Measurements from ENCODE around the gene CTNNA2. TPM values are rescaled to one million over a fixed set of nuclear protein-coding genes. Genes with fewer than 3 reads are reported as not detected.

CTNNA2 gene
- total and polyA plus RNA-seq, 2 of the 8 experiments (the other 6 are each of a cell fraction or from before 2014, with no cell fraction given) = 3.9 to 9.0 TPM

GRCh38 chr2:80407377-80407776, 894.5 kb downstream of the CTNNA2 start:
- no peaks in the 10 kb centered on the region for H3K36me3 ChIP-seq (ENCODE audit: control insufficient read depth in 2 of 4, insufficient read depth in 4 of 4, low read length in 3 of 4)
- H3K79me2 ChIP-seq (ENCODE audit: control insufficient read depth in 1 of 2, insufficient read depth in 2 of 2, low read length in 2 of 2) = no peaks in the 10 kb centered on the region
- H3K9ac ChIP-seq (replicated peaks in 1 of 4; ENCODE audit: extremely low read depth in 1 of 4, low read depth in 3 of 4, low read length in 3 of 4) = no peak overlapping the region
- no peak overlapping the region for H2BK12ac ChIP-seq (ENCODE audit: low read depth, low read length)
- no peak overlapping the region for H3K4me2 ChIP-seq (ENCODE audit: insufficient read depth in 1 of 2, low read depth in 2 of 2, low read length in 2 of 2)
- no peaks in the 10 kb centered on the region for H3K4me1 ChIP-seq (replicated peaks in 1 of 4; ENCODE audit: control insufficient read depth in 3 of 4, insufficient read depth in 4 of 4, low read length in 3 of 4)
- H3K14ac ChIP-seq (ENCODE audit: insufficient read length) = no peak overlapping the region
- H2AFZ ChIP-seq (ENCODE audit: low read length) = no peak overlapping the region
- H4K5ac ChIP-seq (ENCODE audit: insufficient read length, low read depth, low read length) = no peak overlapping the region
- no peak overlapping the region for H4K91ac ChIP-seq (replicated peaks; ENCODE audit: insufficient read length, low read length)
- H2BK20ac ChIP-seq (ENCODE audit: low read length) = no peak overlapping the region
- no peak overlapping the region for H4K8ac ChIP-seq (ENCODE audit: extremely low read depth, insufficient read depth, low read length)
- H3K18ac ChIP-seq (ENCODE audit: extremely low read depth, low read length) = no peak overlapping the region
- no peak overlapping the region for H2AK5ac ChIP-seq (ENCODE audit: low read depth, low read length)
- no peak overlapping the region for H3K4me3 ChIP-seq (ENCODE audit: extremely low read depth in 1 of 4, insufficient read depth in 2 of 4, low read depth in 3 of 4, low read length in 4 of 4)
- H4K20me1 ChIP-seq (replicated peaks in 1 of 2; ENCODE audit: control insufficient read depth in 1 of 2, insufficient read depth in 2 of 2, low read length in 2 of 2) = no peaks in the 10 kb centered on the region
- H3K23me2 ChIP-seq (ENCODE audit: low read depth, low read length) = no peaks in the 10 kb centered on the region
- no peaks in the 10 kb centered on the region for H3K9me3 ChIP-seq (ENCODE audit: insufficient read depth in 2 of 2, low read depth in 1 of 2, low read length in 1 of 2)
- TF ChIP-seq BRCA1 (IDR thresholded peaks at IDR 0.05; ENCODE audit: low read depth, low read length) = no peak
- H3K27ac ChIP-seq (ENCODE audit: low read depth, low read length) = no peak overlapping the region
- no peak for DNase-seq (ENCODE audit: low read depth in 1 of 2, low spot score in 2 of 2)
- H3K4ac ChIP-seq (replicated peaks; ENCODE audit: insufficient read length, low read depth, low read length) = no peak overlapping the region
- no peak overlapping the region for H2BK15ac ChIP-seq (ENCODE audit: low read length)
- no peak overlapping the region for H3K23ac ChIP-seq (ENCODE audit: insufficient read length)
- POLR2A ChIA-PET (ENCODE audit: partially characterized antibody) = no interaction called here
- H3K27me3 ChIP-seq (replicated peaks in 1 of 4; ENCODE audit: control insufficient read depth in 3 of 4, extremely low read depth in 1 of 4, insufficient read depth in 3 of 4, low read length in 3 of 4) = no peaks in the 10 kb centered on the region
- H3K79me1 ChIP-seq (ENCODE audit: low read depth, low read length) = no peaks in the 10 kb centered on the region
- CTCF ChIA-PET (ENCODE audit: partially characterized antibody) = interaction anchor here (0.6 to 1.7 kb wide), 4 partner anchors 13 to 544 kb away, joined by 3 to 5 read pairs (median 4); no protein-coding TSS in a partner anchor
- H2BK5ac ChIP-seq (ENCODE audit: low read depth, low read length) = no peak overlapping the region
- no peak for FAIRE-seq
- H2BK120ac ChIP-seq (replicated peaks; ENCODE audit: low read depth, low read length) = no peak overlapping the region
- WGBS, 2 experiments (ENCODE audit: extremely low coverage in 1 of 2, insufficient coverage in 1 of 2, insufficient read length in 1 of 2, insufficient replicate concordance in 2 of 2, low coverage in 1 of 2, low lambda C conversion rate in 2 of 2, missing lambda C conversion rate in 1 of 2) = 96% methylated on average over 4 of the region's 4 CpGs; no CpG with 5 or more reads in 1 of the 2 experiments
- H3K56ac ChIP-seq (replicated peaks; ENCODE audit: insufficient read length, low read depth, low read length) = no peak overlapping the region

Data from H1 (cell line).